OCI-LY1 (cell line): ENCODE measurements around the gene CBLB.

Experiments used
- H2AFZ ChIP-seq: fragments of 200-600 bp; sonication (generic), shearing (Covaris generic); 2 replicates; pipeline ENCODE4 v1.6.0; 2014; ENCODE audit warnings: antibody characterized with exemption, mild to moderate bottlenecking, low read length
- H3F3A ChIP-seq: fragments of 200-600 bp; sonication (generic), shearing (Covaris generic); 2 replicates; pipeline ENCODE4 v1.6.0; 2014; ENCODE audit warnings: mild to moderate bottlenecking, antibody characterized with exemption, low read length, moderate library complexity; ENCODE audit not compliant: insufficient read depth
- H3K27ac ChIP-seq: fragments of 200-600 bp; sonication (generic); 2 replicates; pipeline ENCODE4 v1.5.1; 2014; ENCODE audit warnings: low read length, mixed run types, mild to moderate bottlenecking, low read depth; ENCODE audit not compliant: poor library complexity, severe bottlenecking
- H3K27me3 ChIP-seq: fragments of 200-600 bp; sonication (generic); 2 replicates; pipeline ENCODE4 v1.6.0; 2014; ENCODE audit warnings: antibody characterized with exemption, mild to moderate bottlenecking, low read length, moderate library complexity; ENCODE audit not compliant: insufficient read depth
- H3K36me3 ChIP-seq: fragments of 200-600 bp; sonication (generic); 2 replicates; pipeline ENCODE4 v1.6.1; 2014; ENCODE audit warnings: mild to moderate bottlenecking, antibody characterized with exemption, low read length, moderate library complexity, mixed read lengths; ENCODE audit not compliant: insufficient read depth
- H3K4me1 ChIP-seq: fragments of 200-600 bp; sonication (generic); 2 replicates; pipeline ENCODE4 v1.5.1; 2014; ENCODE audit warnings: mild to moderate bottlenecking, low read length, moderate library complexity; ENCODE audit not compliant: insufficient read depth, severe bottlenecking
- H3K4me2 ChIP-seq: fragments of 200-600 bp; sonication (generic), shearing (Covaris generic); 2 replicates; pipeline ENCODE4 v1.6.1; 2014; ENCODE audit warnings: low read length
- H3K4me3 ChIP-seq: fragments of 200-600 bp; sonication (generic); 2 replicates; pipeline ENCODE4 v1.5.1; 2014; ENCODE audit warnings: low read length, low read depth, mild to moderate bottlenecking, mixed read lengths; ENCODE audit not compliant: poor library complexity, severe bottlenecking
- H3K79me2 ChIP-seq: fragments of 200-600 bp; shearing (Covaris generic); 2 replicates; pipeline ENCODE4 v1.6.1; 2016; ENCODE audit warnings: mixed run types, low read length, mixed read lengths; ENCODE audit not compliant: insufficient read depth
- H3K9ac ChIP-seq: fragments of 200-600 bp; sonication (generic), shearing (Covaris generic); 2 replicates; pipeline ENCODE4 v1.6.1; 2014; ENCODE audit warnings: mild to moderate bottlenecking, low read length, mixed read lengths
- H3K9me2 ChIP-seq: fragments of 200-600 bp; sonication (generic), shearing (Covaris generic); 2 replicates; pipeline ENCODE4 v1.6.1; 2014; ENCODE audit warnings: low read depth, mild to moderate bottlenecking, low read length, mixed read lengths
- H3K9me3 ChIP-seq: fragments of 200-600 bp; shearing (Covaris generic); 2 replicates; pipeline ENCODE4 v1.6.1; 2014; ENCODE audit warnings: low read length, mixed read lengths
- H4K20me1 ChIP-seq: fragments of 200-600 bp; sonication (generic), shearing (Covaris generic); 2 replicates; pipeline ENCODE4 v1.6.0; 2016; ENCODE audit warnings: mild to moderate bottlenecking, low read length; ENCODE audit not compliant: insufficient read depth
- CTCF ChIP-seq: fragments of 200-600 bp; sonication (generic), shearing (Covaris generic); IDR thresholded peaks from 2 replicates; pipeline ENCODE4 v1.5.1; 2017; ENCODE audit warnings: mild to moderate bottlenecking, antibody characterized with exemption, low read length, moderate library complexity, mixed read lengths
- EZH2 ChIP-seq: fragments of 200-600 bp; sonication (generic), shearing (Covaris generic); IDR thresholded peaks from 2 replicates; pipeline ENCODE4 v1.8.0; 2017; ENCODE audit warnings: borderline replicate concordance, mixed run types, mild to moderate bottlenecking, antibody characterized with exemption, low read length, moderate library complexity, mixed read lengths

The CBLB gene

GRCh38 chr3:105845488-105845887, 23.3 kb downstream of the CBLB start:
- H3K4me1 ChIP-seq = peaks cover 40% of the 10 kb centered on the region
- H3K79me2 ChIP-seq = peaks cover 5% of the 10 kb centered on the region; the same call in 1 of the 2 replicates
- no peak overlapping the region for H3K4me2 ChIP-seq
- no peaks in the 10 kb centered on the region for H4K20me1 ChIP-seq
- H3K9ac ChIP-seq = no peak overlapping the region
- H3K27me3 ChIP-seq = no peaks in the 10 kb centered on the region
- H3K4me3 ChIP-seq = no peak overlapping the region
- H3K9me3 ChIP-seq = peaks cover 1% of the 10 kb centered on the region; the same call in 1 of the 2 replicates
- H3F3A ChIP-seq = no peaks in the 10 kb centered on the region
- H3K27ac ChIP-seq = no peak overlapping the region
- TF ChIP-seq CTCF (no peak), EZH2 (no peak)
- H3K36me3 ChIP-seq = peaks cover 48% of the 10 kb centered on the region
- no peaks in the 10 kb centered on the region for H3K9me2 ChIP-seq
- no peak overlapping the region for H2AFZ ChIP-seq

DNA sequence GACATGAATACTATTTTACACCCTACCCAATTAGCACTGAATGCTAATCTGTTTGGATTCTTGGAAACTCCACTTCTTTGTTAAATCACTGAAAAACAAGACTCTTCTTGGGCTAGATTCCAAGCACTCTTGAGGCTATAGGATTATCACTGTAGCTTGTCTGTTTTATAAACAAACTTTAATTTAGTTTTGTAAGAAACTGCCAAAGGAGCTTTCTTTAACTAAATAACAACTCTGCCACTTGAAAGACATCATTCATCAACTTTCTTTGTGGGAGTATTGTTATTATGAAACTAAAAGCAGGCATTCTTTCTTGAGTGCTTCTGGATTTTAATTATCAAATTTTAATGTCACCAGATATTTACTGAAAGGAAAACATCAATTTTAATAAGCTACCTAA, 24.1 kb downstream of the CBLB start:
- Histone ChIP-seq H3K4me1 (peaks cover 40% of the 10 kb centered on the region), H4K20me1 (no peaks in the 10 kb centered on the region), H3F3A (no peaks in the 10 kb centered on the region), H3K79me2 (peaks cover 5% of the 10 kb centered on the region; the same call in 1 of the 2 replicates), H3K4me2 (no peak overlapping the region), H3K9me2 (no peaks in the 10 kb centered on the region), H2AFZ (no peak overlapping the region), H3K27me3 (no peaks in the 10 kb centered on the region), H3K9me3 (no peaks in the 10 kb centered on the region), H3K9ac (no peak overlapping the region), H3K36me3 (peaks cover 44% of the 10 kb centered on the region), H3K4me3 (no peak overlapping the region), H3K27ac (no peak overlapping the region)
- no peak for TF ChIP-seq EZH2
- no peak for TF ChIP-seq CTCF

DNA sequence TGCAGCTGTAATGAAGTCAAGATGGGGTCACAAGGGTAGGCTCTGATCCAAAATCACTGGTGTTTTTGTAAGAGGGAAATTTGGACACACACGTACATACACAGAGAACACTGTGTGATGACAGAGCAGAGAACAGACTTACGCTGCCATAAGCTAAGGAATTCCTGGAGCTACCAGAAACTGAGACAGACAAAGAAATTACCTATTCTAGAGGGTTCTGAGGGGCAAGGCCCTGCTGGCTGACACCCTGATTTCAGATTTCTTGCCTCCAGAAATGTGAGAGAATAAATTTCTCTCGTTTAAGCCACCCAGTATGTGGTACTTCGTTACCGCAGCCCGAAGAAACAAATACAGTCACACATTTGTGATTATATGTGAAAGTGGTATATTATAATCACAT, 24.8 kb downstream of the CBLB start:
- Histone ChIP-seq H3K4me2 (no peak overlapping the region), H3K79me2 (peaks cover 5% of the 10 kb centered on the region; the same call in 1 of the 2 replicates), H4K20me1 (no peaks in the 10 kb centered on the region), H3K27ac (no peak overlapping the region), H3K9me3 (no peaks in the 10 kb centered on the region), H3K4me3 (no peak overlapping the region), H3K27me3 (no peaks in the 10 kb centered on the region), H3F3A (0 out of 2 replicates have a peak, but pooled peaks cover 3% of the 10 kb centered on the region), H3K9me2 (no peaks in the 10 kb centered on the region), H3K4me1 (peaks cover 41% of the 10 kb centered on the region), H3K9ac (no peak overlapping the region), H2AFZ (no peak overlapping the region), H3K36me3 (peaks cover 40% of the 10 kb centered on the region)
- no peak for TF ChIP-seq CTCF
- TF ChIP-seq EZH2 = no peak
